GM19438 (cell line): ENCODE data around the gene SV2B.

ENCODE experiments used
- ATAC-seq: cut with Tn5 transposase; IDR thresholded peaks from one replicate; pipeline ENCODE4 v1.9.1; 2021; ENCODE audit warnings: low read depth; ENCODE audit not compliant: unreplicated experiment

The SV2B gene

DNA sequence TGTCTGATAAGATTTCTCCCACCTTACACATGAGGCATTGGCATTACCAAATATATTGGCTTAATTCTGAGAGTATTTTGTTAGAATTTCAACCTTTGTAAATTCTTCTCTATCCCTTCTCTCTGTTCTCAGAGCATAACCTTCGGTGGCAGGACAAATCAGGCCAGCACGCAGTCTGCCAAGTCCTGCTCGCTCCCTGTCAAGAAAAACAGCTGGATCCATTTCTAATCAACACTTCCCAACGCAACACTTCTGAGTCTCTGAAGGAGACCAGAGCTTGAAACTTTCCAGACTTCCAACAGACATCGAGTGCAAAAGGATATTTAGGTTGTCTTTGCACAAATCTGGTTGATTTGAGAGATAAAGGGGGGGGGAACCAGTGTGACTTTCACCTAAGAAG is 125.7 kb downstream of the SV2B start:
- no peak for ATAC-seq

- no peak for ATAC-seq
These were observed 127.1 kb downstream of the SV2B start for GRCh38 chr15:91227117-91227516.

GRCh38 chr15:91227766-91228165 is 127.7 kb downstream of the SV2B start:
- no peak for ATAC-seq

DNA sequence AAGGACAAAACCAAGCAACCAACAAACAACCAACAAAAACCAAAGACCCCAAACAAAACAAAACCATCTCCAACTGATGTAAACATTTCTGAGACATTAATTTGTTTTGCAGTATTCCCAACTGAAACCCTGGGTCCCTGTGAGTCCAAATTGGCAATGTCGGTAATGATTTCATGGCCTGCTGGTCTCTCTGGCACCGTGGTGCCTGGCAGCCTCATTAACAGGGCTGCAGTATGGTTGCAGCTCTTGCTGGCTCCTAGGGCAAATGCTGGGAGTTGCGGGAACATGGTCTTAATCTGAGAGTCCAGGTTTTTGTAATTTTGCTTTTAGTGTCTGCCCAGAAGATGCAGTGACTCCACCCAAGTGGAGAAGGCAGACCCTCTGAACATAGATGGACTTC is 128.3 kb downstream of the SV2B start:
- no peak for ATAC-seq

DNA sequence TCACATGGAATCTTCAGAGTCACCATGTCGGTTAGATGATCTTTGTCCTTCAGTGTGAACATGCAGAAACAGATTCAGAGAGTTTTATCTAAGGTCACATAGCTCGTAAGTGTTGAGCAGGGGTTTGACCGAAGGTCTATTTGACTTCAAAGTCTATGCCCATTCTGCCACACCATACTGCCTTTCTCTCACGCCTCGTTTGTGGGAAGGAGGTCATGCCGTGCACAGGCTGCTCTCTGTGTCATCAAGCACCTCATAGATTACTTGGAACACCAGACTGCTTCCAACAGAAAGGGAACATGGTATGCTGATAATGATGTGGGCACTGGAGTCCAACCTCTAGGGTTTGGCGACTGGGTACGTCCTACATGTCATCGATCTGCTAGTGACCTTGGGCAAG is 128.8 kb downstream of the SV2B start:
- no peak for ATAC-seq

DNA sequence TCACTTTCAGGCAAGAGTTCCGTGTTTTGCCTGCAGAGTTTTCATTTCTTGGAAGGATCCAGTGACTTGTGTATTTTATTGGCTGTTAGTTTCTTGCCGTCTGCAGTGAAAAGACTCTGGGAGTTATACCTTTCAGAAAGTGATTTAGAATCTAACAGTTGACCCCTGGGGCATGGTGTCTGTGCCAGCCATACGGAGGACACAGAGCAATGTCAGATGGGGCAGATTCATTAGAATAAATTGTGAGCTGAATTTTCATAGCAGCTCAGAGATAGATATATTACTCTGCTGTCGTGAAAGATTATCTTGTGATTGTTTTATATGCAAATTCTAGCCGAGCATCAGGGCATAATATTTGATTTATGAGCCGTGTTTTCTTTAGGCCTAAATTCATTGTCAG is 131.6 kb downstream of the SV2B start:
- no peak for ATAC-seq

GRCh38 chr15:91234759-91235158 is 134.7 kb downstream of the SV2B start:
- ATAC-seq = no peak

GRCh38 chr15:91235376-91235775 is 135.3 kb downstream of the SV2B start:
- ATAC-seq = no peak

DNA sequence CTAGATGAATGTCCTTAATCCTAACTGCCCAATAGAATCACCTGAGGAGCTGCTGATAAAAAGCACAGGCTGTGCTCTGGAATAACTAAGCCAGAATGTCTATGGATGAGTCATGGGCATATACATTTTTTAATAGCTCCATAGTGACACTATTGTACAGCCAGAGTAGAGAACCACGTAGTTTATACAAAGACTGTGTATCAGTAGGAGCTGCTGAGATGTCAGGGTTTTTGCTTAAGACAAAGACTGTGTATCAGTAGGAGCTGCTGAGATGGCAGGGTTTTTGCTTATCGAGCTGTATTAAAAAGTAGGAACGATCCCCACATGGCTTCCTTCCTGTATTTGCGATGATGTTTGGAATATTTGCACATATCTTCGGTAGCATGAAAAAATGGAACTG is 137.4 kb downstream of the SV2B start:
- ATAC-seq = no peak

DNA sequence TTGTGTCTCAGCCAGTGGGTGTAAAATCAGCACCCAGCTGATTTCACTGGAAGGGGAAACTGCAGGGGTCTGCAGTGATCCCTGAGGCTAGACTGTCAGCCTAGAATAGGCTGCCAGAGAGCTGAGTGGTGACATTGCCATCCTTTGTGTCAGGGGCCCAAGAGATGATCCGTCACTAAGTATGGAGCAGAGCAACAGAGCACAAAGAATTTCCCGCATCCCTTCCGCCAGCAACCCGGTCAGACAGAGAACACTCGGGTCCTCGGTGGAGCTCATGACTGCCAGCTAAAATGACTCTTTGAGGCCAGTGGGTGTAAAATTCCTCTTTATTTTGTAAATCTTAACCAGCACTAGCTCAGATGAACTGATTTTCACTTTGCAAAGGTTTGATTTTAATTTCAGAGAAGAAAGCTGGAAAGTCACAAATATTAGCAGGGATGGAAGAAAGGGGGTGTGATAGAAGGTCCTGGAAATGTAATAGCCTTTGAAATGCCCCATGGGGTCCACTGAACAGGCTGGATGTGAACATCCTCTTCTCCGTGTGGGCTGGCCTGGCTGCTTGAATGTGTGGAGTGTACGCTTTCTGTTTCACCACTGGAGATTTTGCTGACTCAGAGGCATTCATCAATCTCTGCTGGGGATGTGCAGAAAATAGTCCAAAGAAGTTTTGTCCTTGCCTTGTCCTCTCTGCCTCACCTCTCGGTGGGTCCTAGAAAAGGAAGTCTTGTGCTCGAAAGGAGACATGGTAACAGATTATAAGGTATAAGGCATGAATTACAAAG is 138.8 kb downstream of the SV2B start:
- no peak for ATAC-seq

- ATAC-seq = no peak
These were observed 143.8 kb downstream of the SV2B start for GRCh38 chr15:91243826-91244225.

DNA sequence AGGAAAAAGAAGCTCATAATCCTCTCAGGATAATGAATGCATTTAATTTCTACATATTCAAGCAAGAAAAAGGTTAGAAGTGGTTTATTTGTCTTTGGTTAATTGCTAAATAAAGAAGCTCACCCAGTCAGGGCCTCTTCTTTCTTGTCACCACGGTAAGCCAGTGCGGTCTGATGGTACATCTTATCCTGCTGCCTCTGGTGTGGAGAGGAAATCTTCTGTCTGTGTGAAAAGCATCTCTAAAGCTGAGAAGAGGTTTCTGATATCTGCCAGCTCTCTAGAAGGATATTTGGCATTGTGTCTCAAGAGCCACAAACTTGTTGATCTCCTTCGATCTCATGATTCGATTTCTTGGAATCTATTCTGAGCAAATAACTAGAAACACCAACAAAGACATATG is 144.9 kb downstream of the SV2B start:
- ATAC-seq = no peak

GRCh38 chr15:91246998-91247397 is 146.9 kb downstream of the SV2B start:
- no peak for ATAC-seq

GRCh38 chr15:91249591-91249990 is 149.5 kb downstream of the SV2B start:
- no peak for ATAC-seq

DNA sequence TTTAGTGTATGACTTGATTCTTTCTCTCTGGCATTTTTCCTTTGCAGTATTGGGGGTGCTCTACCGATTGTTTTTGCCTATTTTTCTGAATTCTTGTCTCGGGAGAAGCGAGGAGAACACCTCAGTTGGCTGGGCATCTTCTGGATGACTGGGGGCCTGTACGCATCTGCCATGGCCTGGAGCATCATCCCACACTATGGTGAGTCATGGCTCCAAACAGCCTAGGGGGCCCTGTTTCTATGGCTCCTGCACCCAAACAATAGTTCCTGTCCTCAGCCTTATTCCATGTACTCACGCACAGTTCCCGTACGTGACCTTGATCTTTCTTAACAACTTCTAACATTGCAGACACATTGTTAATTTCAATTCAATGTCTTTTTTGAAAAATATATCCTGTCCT is 152.3 kb downstream of the SV2B start:
- ATAC-seq = no peak

- no peak for ATAC-seq
These were observed 152.7 kb downstream of the SV2B start for GRCh38 chr15:91252756-91253155.

GRCh38 chr15:91253605-91254004 is 153.5 kb downstream of the SV2B start:
- ATAC-seq = no peak

DNA sequence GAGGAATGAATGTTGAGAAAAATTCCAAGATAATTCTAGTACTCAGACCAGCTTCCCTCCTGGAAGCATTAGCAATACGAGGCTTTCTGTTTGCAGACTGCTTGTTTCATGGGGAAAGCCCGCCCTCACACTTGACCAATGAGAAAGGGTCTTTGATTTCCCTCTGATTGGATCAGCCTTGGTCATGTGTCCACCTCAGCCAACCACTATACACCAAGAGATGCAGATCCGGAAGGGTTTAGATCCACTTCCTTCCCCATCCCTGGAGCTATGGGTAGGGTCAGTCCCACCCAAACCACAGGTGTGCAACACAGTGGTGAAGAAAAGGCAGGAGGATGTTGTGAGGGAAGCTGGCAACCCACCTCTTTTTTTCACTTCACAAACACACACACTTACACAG is 154.7 kb downstream of the SV2B start:
- no peak for ATAC-seq

GRCh38 chr15:91255670-91256192 is 155.7 kb downstream of the SV2B start:
- no peak for ATAC-seq

- ATAC-seq = no peak
These were observed 157.8 kb downstream of the SV2B start for GRCh38 chr15:91257746-91258414.

DNA sequence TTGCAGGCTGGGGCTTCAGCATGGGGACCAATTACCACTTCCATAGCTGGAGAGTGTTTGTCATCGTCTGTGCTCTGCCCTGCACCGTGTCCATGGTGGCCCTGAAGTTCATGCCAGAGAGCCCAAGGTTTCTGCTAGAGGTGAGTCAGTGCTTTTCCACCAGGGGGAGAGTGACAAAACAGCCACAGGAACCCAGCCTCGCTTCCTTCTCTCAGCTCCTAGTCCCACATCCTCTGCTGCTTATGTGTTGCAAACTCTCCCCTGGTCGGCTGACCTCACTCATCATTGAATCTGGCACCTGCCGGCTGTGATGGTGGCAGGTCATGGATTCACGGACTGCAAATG is 158.3 kb downstream of the SV2B start:
- no peak for ATAC-seq

GRCh38 chr15:91259077-91259476 is 159.0 kb downstream of the SV2B start:
- no peak for ATAC-seq
